K562 (cell line): Measurements from ENCODE around the gene FA2H. TPM values are rescaled to one million over a fixed set of nuclear protein-coding genes. Genes with fewer than 3 reads are reported as not detected.
A peak's percentile ranks its signal among the peaks of the same experiment; 100 is the strongest.

Experiments
- ATAC-seq: fragments of 200-7000 bp; cut with Tn5 transposase; 3 replicates; pipeline ENCODE4 v1.9.1; 2020; ENCODE audit warnings: moderate library complexity
- BruUV-seq: library from RNA; stranded (reverse); fragments of 400-500 nt; replicated peaks from 2 replicates; lab custom pipeline; 2021; lab: Mats Ljungman, UMichigan
- CTCF ChIA-PET: fragments of 300-600 bp; formaldehyde crosslinking; extraction: SDS; loops from one replicate; lab custom pipeline; 2021; ENCODE audit warnings: low intra/inter-chr PET ratio; lab: Yijun Ruan, JAX
- POLR2A ChIA-PET: fragments of 300-600, 350-650 bp; sonication (Branson Sonifier 250); formaldehyde crosslinking; extraction: SDS; loops from one replicate; lab custom pipeline; 2021; ENCODE audit warnings: antibody characterized with exemption, inconsistent platforms; lab: Yijun Ruan, JAX
- DNase-seq, 4 experiments: peaks; one replicate each; pipeline versions ENCODE4 v3.0.0 to v3.0.0-alpha.2; 2011 to 2018; ENCODE audit warnings: low spot score in 3 of 4, mixed read lengths in 3 of 4; ENCODE audit errors: extremely low read depth in 1 of 4
- FAIRE-seq: peaks from 2 replicates; lab custom pipeline; 2011; peaks lifted over from hg19 to GRCh38; lab: Jason Lieb, UNC
- H2AFZ ChIP-seq: 2 replicates; pipeline ENCODE4 v1.6.0; 2011; ENCODE audit warnings: low read depth, low read length, control low read depth, inconsistent platforms
- H3K27ac ChIP-seq: fragments of 200-600 bp; 3 replicates; pipeline ENCODE4 v1.8.0; 2011; ENCODE audit warnings: low read depth, mild to moderate bottlenecking, control low read depth, inconsistent platforms, low read length, moderate library complexity, mixed read lengths; ENCODE audit errors: extremely low read depth
- H3K27me3 ChIP-seq, 2 experiments: fragments of 300-600 bp in 1 of 2; 2 replicates in 1 of 2; 3 replicates in 1 of 2; pipeline versions ENCODE4 v1.6.0 to v1.8.0; 2011; ENCODE audit warnings: inconsistent platforms in 2 of 2, low read length in 2 of 2, mild to moderate bottlenecking in 1 of 2, mixed read lengths in 1 of 2, moderate library complexity in 1 of 2; ENCODE audit not compliant: control insufficient read depth in 2 of 2, insufficient read depth in 2 of 2
- H3K36me3 ChIP-seq: fragments of 300-600 bp; 3 replicates; pipeline ENCODE4 v1.8.0; 2011; ENCODE audit warnings: mild to moderate bottlenecking, low read length, inconsistent platforms; ENCODE audit not compliant: control insufficient read depth, insufficient read depth
- H3K4me1 ChIP-seq, 2 experiments: fragments of 200-600 bp in 1 of 2; replicated peaks in 1 of 2; 2 replicates in 1 of 2; 3 replicates in 1 of 2; pipeline versions ENCODE4 v1.5.1 to v1.8.0; 2011; ENCODE audit warnings: inconsistent platforms in 2 of 2, low read length in 2 of 2, mild to moderate bottlenecking in 1 of 2, mixed read lengths in 1 of 2, moderate library complexity in 1 of 2; ENCODE audit not compliant: control insufficient read depth in 2 of 2, insufficient read depth in 2 of 2
- H3K4me2 ChIP-seq: 2 replicates; pipeline ENCODE4 v1.6.1; 2011; ENCODE audit warnings: low read length, control low read depth, inconsistent platforms, mixed read lengths; ENCODE audit not compliant: insufficient read depth
- H3K4me3 ChIP-seq: fragments of 200-600 bp; sonication (generic), shearing (Covaris generic); 2 replicates; pipeline ENCODE4 v1.5.1; 2016; ENCODE audit warnings: control low read depth, inconsistent platforms
- H3K79me2 ChIP-seq: fragments of 200-600 bp; 3 replicates; pipeline ENCODE4 v1.8.0; 2011; ENCODE audit warnings: low read length, inconsistent platforms; ENCODE audit not compliant: control insufficient read depth, insufficient read depth
- H3K9ac ChIP-seq, 2 experiments: 2 replicates each; pipeline versions ENCODE4 v1.6.0 to v1.6.1; 2011; ENCODE audit warnings: low read depth in 2 of 2, low read length in 2 of 2, control low read depth in 1 of 2, inconsistent platforms in 1 of 2, mild to moderate bottlenecking in 1 of 2, mixed read lengths in 1 of 2; ENCODE audit not compliant: insufficient read depth in 1 of 2
- H3K9me1 ChIP-seq: one replicate; pipeline ENCODE4 v1.6.0; 2011; ENCODE audit warnings: inconsistent platforms, mild to moderate bottlenecking, low read length, moderate library complexity; ENCODE audit not compliant: control insufficient read depth, insufficient read depth
- H3K9me3 ChIP-seq: replicated peaks from 2 replicates; pipeline ENCODE4 v1.5.1; 2011; ENCODE audit warnings: low read depth, low read length, inconsistent platforms; ENCODE audit not compliant: control insufficient read depth, insufficient read depth
- H4K20me1 ChIP-seq: replicated peaks from 2 replicates; pipeline ENCODE4 v1.6.1; 2011; ENCODE audit warnings: low read length, inconsistent platforms, mixed read lengths; ENCODE audit not compliant: control insufficient read depth, insufficient read depth
- ATF4 ChIP-seq: fragments of 450-650 bp; formaldehyde crosslinking; IDR thresholded peaks from 2 replicates; pipeline ENCODE4 v1.4.0; 2022; ENCODE audit warnings: mild to moderate bottlenecking, moderate library complexity
- CBFA2T3 ChIP-seq: fragments of 450-650 bp; IDR thresholded peaks from 2 replicates; pipeline ENCODE4 v1.6.1; 2017
- RFX7 ChIP-seq: fragments of 250-450 bp; sonication (Bioruptor Pico); IDR thresholded peaks from 2 replicates; pipeline ENCODE4 v1.5.1; 2021; ENCODE audit warnings: mild to moderate bottlenecking
- ZNF695 ChIP-seq: fragments of 450-650 bp; formaldehyde crosslinking; IDR thresholded peaks from 2 replicates; pipeline ENCODE4 v1.4.0; 2020; ENCODE audit warnings: mild to moderate bottlenecking, moderate library complexity
- WGBS: fragments of 100-300 bp; shearing (Covaris generic); methylation state at CpG from one replicate; pipeline ENCODE4 v1.1.6; 2016; ENCODE audit warnings: low coverage, mixed read lengths; ENCODE audit not compliant: insufficient coverage; ENCODE audit errors: missing lambda C conversion rate; 5-methylcytosine and 5-hydroxymethylcytosine counted together
- in situ Hi-C: fragments of 300-500 bp; cut with MboI; formaldehyde crosslinking; loops from 4 replicates; pipeline ENCODE4 v1.15.0; 2018; ENCODE audit warnings: inconsistent platforms, mixed read lengths
- intact Hi-C: fragments of 100-400 bp; cut with micrococcal nuclease; formaldehyde crosslinking; loops from 2 replicates; pipeline ENCODE4 v1.14.2; 2022
- polyA plus RNA-seq, 8 experiments: library from polyadenylated mRNA; depleted of rRNA in 4 of 8; stranded (reverse) in 5 of 8; unstranded in 3 of 8; fragments of >200 nt; fragmentation: Nextera tagmentation in 2 of 8; fragmentation: Illumina TruSeq in 1 of 8; extraction: Ambion mirVana in 2 of 8; extraction: Trizol in 1 of 8; gene quantifications; 2 replicates each; pipeline versions ENCODE4 v1.2.1 to v1.2.3, GENCODE V29; 2011 to 2014; ENCODE audit warnings: inconsistent platforms in 1 of 8, missing spikeins in 1 of 8
- total RNA-seq, 7 experiments: library from RNA; depleted of rRNA in 6 of 7; stranded (reverse); fragments of >200 nt in 6 of 7; fragmentation: Illumina TruSeq in 2 of 7; extraction: Trizol in 2 of 7; gene quantifications; 2 replicates each; pipeline versions ENCODE4 v1.2.1 to v1.2.3, GENCODE V29; 2011 to 2021; ENCODE audit warnings: low replicate concordance in 1 of 7

Gene FA2H
- total and polyA plus RNA-seq, 9 of the 15 experiments (the other 6 are each of a cell fraction or from before 2014, with no cell fraction given), result not detected

GRCh38 chr16:74770831-74771526 is 3.6 kb downstream of the FA2H start:
- Histone ChIP-seq H3K36me3 (no peaks in the 10 kb centered on the region), H3K27ac (no peak overlapping the region), H3K27me3 (peaks cover 37 to 76% of the 10 kb centered on the region in 2 experiments), H3K4me1 (peaks cover 0 to 12% of the 10 kb centered on the region in 2 experiments; a peak in 4 of 5 replicates), H3K9me1 (no peaks in the 10 kb centered on the region), H3K9me3 (no peaks in the 10 kb centered on the region), H3K79me2 (no peaks in the 10 kb centered on the region), H3K9ac (no peak overlapping the region), H3K4me2 (no peak overlapping the region), H3K4me3 (no peak overlapping the region), H4K20me1 (peaks cover 10% of the 10 kb centered on the region; the same call in 1 of the 2 replicates), H2AFZ (no peak overlapping the region)
- in situ Hi-C loops, result no loop called here
- CTCF ChIA-PET, result no interaction called here
- FAIRE-seq (no peak), DNase-seq (no peak), ATAC-seq (no peak)
- POLR2A ChIA-PET, result no interaction called here
- TF ChIP-seq ATF4 (CRISPR knock-in tag) (no peak), ZNF695 (CRISPR knock-in tag) (no peak), RFX7 (CRISPR knock-in tag) (no peak), CBFA2T3 (peak; percentile 44)
- intact Hi-C loops, result no loop called here
- WGBS, result 4% methylated on average over 13 of the region's 13 CpGs
- BruUV-seq, result no TSS peak
